GM21381 (cell line): ENCODE results near the gene SPATA1.

Source experiments
- ATAC-seq: cut with Tn5 transposase; IDR thresholded peaks from one replicate; pipeline ENCODE4 v1.9.1; 2021; ENCODE audit warnings: mild to moderate bottlenecking, moderate library complexity; ENCODE audit not compliant: unreplicated experiment

The SPATA1 gene, protein sequence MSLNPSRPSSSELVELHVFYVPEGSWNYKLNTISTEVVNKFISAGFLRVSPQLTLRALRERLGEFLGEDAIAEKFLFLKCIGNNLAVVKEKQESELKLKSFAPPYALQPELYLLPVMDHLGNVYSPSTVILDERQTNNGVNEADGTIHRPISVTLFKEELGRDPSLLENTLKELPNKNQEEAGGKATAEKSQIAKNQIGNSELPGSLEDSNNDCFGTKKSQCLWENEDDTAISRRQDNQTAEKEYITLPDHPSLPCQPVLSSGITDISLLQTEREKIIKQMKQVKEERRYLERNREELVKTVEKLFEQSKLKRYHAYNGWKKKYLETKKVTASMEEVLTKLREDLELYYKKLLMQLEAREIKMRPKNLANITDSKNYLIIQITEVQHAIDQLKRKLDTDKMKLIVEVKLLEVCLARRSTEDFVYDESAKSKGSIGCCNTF

DNA sequence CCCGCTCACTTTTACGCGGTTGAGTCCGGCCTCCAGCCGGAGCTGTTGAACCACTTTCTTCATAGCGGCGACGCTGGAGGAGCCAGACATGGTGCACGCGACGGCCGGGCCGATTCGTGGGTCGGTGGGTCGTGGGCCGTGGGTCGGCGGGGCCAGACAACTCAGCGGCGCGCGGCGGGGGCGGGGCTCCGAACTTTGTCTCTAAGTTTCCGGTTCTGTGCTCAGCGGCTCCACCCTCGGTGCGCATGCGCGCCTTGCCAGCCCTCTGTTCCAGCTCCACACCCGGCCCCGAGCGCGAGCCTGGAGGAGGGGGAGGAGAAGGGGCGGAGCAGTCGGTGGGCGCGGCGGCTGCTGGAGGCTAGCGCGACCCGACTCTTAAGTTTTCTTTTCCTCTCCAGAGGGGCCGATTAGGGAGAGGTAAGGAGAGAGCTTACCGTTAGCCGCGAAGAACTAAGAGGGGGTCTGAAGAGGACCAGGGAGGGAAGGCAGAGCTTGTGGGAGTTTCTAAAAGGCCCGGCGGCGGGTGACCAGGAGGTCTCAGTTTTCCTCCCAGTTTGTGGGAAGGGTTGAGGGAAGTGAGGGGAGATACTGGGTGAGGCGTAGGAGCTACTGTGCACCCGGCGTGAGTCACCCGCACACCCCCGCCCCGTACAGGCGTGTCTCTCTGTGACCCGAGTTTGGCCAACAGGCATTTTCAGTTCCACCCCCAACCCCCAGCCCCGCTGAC lies at the start of gene SPATA1, which contains the start of gene GNG5:
Gene SPATA1, plus strand, starts transcription at position 385 of the 727 bp plus-strand sequence. CDS start 9,974 bp downstream, outside the sequence.
Gene GNG5, minus strand, starts transcription at position 580 of the 727 bp plus-strand sequence. Its CDS starts 490 bp downstream, at position 90.
- peak; percentile 80 for ATAC-seq

DNA sequence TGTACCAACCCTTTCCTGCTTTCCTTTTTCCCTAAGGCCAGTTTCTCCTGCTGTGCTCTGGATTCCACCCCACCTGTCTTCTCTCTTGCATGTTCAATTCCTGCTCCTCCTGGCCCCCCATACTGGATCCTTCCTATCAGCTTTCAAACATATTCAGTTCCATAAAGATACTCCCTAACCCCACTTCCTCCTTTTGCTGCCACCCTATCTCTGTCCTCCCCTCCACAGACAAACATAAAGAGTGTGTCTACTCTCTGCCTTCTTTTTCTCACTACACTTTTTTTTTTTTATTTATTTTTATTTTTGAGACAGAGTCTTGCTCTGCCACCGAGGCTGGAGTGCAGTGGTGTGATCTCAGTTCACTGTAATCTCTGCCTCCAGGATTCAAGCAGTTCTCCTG lies 44.1 kb upstream of the SPATA1 start:
- ATAC-seq = no peak

DNA sequence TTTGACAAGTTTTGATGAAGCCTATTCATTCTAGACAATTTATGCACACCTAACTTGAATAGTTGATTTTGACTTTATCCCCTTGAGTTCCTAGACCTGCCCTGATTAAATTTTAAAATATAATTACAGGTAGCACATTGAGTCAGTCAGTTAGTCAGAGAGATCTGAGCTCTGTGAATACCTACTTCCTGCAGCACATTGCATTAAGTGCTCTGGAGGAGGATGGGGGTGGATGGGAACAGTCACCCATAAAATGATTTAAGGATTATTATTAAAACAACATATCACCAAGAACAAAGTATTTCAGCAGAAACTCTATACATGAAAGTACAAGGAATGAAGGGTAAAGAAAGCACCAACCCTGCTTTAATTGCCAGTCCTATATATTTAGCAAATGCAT lies 38.9 kb upstream of the SPATA1 start:
- ATAC-seq = no peak

DNA sequence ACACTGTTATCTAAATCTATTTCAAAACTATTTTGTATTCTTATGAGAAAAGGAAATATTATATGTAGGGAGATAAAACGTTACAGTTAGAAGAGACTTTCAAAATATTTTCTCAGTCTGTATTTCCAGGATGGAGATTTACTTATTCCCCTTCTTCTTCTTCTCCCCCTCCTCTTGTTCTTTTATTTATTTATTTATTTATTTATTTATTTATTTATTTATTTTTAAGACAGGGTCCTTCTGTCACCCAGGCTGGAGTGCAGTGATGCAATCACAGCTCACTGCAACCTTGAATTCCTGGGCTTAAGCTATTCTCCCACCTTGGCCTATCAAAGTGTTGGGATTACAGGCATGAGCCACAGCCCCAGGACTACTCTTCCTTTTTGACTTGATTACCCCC lies 30.0 kb upstream of the SPATA1 start:
- ATAC-seq = no peak

DNA sequence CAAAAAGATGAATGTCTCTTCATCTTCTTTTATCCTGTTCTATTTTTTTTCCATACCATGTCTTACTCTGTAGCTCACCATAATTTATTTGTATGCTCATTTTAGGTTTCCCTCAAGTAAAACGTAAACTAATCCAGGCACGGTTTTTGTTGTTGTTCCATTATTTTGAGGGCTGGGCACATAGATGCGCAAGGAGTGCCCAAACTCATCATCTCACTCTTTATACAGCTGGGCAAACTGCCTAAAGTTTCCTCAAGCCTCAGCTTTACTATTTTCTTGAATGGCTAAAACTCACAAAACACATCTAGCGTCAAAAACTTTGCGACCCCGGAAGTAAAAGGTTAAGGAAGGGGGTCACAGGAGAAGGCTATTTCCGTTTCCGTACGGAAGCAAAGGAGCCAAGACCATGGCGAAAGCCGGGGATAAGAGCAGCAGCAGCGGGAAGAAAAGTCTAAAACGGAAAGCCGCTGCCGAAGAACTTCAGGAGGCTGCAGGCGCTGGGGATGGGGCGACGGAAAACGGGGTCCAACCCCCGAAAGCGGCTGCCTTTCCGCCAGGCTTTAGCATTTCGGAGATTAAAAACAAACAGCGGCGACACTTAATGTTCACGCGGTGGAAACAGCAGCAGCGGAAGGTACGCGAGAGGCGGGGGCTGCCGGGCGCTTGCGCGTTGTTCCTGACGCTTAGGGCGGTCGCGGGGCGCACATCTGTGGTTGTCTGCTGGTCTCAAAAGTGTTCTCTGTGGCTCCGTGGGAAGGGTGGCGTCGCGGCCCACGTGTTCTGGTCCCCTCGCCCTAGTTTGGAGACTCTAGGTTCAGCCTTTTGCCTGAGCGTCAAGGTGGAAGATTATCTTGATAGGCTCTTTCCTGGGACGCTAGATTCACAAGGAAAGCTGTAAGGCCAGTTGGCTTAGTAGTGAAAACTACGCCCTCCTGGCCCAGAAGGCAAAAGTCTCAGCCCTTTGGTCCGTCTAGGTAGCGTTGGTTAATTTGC lies 27.0 kb upstream of the SPATA1 start, which contains the start of gene RPF1:
Gene RPF1, plus strand, starts transcription at position 391 of the 993 bp plus-strand sequence. Its CDS starts 16 bp downstream, at position 407.
- ATAC-seq = peak; percentile 97

DNA sequence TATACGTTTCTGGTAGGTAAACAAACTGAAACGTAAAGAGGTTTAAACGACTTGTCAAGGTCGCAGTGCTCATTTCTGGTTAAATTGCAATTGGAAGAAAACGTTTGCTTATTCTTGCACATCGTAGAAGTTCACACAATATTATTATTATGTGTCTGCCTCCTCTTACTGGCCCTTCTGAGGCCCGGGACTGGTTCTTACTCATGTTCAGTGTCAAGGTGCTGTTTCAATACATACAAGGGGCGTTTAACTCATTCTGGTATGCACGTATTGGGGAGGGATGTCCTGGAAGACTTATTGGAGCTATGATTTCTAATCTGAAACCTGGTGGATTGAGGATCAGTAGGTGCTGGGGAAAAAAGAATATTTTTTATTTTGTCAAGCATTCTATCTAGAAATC lies 26.2 kb upstream of the SPATA1 start:
- no peak for ATAC-seq

DNA sequence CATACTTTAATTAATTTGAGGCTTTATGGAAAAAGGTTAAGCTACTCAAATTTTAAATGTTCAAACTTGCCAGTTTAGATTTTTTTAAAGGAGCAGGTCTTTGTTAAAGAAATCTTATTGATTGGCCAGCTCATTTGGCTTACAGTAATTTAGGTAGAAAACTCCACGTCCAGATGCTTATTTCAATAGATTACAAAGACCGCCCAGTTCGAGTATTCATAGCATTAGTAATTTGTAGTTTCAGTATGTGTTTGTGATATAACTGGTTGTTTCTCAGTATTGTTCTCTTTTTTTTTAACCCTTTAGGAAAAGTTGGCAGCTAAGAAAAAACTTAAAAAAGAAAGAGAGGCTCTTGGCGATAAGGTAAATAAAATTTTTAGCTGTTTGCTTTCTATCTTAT lies 25.5 kb upstream of the SPATA1 start:
- ATAC-seq = no peak

DNA sequence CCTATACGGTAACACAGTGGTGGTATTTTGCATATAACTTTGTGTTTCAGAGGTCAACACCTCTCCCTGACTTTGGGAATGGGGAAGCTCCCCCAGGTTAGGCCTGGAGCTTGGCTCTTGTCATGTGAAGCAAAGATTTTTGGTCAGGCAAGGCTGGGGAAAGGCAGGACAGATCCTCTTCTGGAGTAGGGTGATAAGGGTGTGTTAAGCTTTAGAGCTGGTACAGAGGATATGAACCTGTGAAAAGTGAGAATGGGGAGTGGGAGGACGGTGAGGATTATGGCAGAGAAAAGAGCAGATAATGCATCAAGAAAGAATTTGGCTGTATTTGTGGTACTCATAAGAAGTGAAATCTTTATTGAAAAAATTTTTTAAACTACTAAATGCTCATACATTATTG lies 24.9 kb upstream of the SPATA1 start:
- ATAC-seq = no peak

DNA sequence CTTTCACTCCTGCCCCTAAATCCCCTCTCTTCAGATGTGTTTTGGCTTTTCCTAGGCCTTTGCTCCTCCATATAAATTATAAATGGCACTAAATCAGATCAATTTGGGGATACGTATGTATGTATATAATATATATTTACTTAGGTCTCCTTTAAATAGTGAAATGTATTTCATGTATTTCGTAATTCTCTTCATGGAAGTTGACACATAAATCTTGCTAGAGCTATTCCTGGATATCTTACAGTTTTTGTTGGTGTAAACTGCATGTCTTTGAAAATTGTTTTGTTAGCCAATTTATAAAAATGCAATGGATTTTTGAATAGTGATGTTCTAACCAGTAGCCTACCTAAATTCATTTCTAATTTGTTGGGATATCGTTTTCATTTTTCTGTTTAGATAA lies 18.1 kb upstream of the SPATA1 start:
- no peak for ATAC-seq

DNA sequence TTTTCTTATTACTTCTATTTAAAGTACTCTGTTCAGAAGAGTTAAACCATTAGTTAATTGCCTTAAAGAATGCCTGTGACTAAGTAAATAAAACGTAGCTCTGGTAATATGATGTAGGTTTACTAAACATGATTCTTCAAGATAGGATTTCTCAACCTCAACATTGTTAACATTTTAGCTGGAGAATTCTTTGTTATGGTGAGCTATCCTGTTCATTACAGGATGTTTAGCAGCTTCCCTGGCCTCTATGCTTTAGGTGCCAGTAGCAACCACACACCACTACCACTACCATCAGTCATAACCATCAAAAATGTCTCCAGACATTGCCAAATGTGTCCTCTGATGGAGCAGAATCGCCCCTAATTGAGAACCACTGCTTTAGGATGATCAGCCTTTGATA lies 16.4 kb upstream of the SPATA1 start:
- no peak for ATAC-seq

DNA sequence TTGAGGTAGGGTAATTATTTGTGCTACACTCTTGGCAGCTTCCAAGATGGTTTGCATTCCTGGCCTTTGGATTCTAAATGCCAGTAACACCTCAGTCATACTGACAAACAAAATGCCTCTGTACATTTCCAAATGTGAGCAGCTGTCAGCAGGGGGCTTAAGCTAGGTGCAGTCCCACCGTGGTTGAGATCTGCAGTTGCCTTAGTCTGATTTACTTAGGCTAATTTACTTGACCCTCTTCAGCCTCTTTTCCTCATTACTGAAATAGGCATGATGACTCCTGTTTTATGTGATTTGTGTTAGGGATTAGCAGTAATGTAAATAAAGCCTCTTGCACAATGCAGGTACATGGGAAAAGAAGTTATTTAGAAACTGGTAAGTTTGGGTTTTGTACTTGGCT lies 13.5 kb upstream of the SPATA1 start:
- ATAC-seq = no peak

DNA sequence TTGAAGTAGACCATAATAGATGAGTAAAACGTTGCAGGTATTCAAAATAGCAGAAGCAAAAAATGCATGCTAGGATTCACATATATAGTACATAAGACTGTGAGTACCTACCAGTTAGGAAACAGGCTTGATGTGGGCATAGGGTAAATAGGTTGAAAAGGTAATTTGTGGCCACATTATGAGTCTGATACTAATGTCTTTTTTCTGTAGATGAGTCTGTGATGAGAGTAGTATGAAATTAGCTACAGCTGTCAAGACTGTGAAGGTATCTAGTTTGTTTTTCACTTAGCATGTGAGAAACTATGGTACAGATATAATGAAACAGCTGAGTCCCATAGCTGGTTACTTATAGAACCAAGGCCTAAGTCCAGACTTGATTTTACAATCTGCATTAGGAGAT lies 12.4 kb upstream of the SPATA1 start:
- ATAC-seq = no peak

DNA sequence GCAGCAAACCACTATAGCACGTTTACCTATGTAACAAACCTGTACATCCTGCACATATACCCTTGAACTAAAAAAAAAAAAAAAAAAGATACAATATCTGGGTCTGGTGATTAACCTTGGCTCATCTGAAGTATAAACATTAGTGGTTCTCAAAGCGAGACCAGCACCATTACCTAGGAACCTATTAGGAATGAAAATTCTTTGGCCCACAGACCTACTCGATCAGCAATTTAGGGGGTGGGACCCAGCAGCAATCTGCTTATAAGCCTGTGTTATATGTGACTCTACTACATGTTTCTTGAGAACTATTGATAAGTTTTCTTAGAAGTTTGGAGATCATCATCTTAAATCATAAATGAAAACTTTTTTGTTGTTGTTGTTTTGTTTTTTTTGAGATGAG lies 9.7 kb upstream of the SPATA1 start:
- ATAC-seq = no peak

DNA sequence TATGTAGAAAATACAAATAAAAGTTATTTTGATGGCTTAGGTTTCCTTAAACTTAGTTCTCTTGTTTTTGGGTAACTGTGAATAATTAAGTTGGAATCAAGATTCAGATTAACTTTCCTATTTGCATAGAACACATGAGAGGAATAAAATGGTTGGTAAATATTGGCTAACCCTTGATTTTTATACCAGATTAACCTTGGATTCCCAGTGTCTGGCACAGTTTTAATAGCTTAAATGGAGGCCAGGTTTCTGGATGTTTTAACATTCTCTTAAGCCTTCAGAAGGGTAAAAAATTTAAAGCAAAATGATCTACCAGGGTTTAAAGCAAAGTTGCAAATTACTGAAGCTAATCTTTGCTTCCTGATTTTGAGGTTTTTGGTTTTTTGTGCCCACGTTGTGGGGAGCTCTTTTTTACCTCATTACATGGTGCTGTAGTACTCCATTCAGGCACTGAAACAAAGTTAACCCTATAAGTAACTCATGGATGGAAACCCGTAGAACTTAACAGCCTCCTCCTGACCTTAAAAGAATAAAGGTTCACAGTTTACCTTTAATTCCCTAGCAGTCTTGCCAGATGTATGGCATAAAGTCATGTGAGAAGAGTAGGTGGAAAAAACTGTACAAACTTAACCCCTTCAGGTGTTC lies 8.4 kb upstream of the SPATA1 start:
- ATAC-seq = no peak

DNA sequence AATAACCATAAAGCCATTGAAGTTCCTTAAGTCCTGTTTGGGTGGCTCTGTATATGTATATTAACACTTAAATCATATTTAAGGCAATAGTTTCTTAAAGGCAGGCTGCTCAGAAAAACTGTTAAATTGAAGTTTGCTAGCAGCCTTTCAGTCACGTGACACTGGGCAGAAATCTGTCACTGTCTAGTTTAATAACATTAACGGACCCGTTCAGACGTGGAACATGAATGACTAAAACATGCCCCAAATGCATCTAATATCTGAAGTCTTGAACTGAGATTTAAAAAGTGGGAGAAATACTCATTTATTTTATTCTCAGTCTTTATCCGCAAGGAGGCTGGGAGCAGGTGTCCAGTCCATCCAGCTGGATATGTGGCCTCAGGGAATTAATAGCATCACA lies 3.3 kb upstream of the SPATA1 start:
- ATAC-seq = no peak

DNA sequence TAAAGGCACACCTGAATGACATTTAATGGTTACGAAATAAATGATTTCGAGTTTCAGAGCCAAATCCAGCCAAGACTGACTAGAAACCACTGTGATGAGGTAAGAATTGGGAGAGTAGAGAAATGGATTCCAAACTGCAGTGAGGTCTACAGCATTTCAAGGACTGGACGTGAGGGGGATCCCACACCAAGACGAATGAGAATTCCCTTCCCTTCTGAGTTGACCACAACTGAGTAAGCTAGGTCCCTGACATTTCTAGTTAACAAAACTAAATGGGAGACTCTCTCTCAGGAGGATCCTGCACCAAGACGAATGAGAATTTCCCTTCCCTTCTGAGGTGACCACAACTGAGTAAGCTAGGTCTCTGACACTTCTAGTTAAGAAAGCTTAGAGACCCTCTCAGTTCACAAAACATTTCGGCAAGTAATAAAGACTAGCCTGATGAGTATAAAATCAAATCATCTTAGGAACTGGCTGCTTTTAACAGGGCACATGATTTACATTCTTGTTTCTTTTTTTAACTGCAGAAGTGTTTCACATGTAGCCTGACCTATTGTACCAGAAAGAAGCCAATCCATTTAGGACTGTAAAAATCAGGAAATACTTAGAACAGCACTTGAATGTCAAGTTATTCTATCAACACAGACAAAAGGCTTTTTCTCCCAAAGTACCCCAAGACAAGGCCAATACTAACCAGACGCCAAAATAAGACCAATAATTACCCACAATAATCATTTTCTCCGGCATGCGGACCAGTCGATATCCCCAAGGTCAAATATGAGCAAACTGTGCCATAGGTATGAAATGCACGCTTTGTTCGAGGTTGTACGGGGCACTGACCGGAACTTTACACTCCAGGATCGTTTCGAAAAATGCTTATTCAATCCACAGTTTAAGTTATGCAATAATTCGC lies 1.4 kb upstream of the SPATA1 start:
- no peak for ATAC-seq

DNA sequence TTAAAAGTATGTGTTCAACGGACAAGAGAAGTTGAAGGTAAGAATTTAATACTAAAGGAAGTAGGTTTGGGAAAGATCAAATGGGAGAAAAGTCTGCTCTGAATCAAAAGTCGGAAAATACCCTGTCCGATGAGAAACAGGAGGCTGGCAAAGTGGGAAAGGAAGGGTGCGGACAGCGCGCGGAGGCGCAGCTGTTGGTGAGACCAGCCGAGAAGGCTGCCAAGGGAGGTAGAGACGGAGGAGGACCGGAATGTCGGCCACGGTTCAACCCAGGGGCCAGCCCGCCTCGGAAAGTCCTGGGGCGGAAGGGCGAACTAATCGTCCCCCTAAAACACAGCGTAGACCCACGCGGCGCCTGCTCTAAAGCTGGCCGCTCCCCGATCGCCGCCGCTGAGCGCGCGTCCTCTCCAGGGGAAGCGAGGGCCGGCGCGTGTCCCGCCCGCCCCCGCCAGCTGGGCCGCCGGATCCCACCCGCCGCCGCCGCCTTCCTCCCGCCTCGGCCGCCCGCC lies 639 bp upstream of the SPATA1 start:
- ATAC-seq = peak; percentile 31

DNA sequence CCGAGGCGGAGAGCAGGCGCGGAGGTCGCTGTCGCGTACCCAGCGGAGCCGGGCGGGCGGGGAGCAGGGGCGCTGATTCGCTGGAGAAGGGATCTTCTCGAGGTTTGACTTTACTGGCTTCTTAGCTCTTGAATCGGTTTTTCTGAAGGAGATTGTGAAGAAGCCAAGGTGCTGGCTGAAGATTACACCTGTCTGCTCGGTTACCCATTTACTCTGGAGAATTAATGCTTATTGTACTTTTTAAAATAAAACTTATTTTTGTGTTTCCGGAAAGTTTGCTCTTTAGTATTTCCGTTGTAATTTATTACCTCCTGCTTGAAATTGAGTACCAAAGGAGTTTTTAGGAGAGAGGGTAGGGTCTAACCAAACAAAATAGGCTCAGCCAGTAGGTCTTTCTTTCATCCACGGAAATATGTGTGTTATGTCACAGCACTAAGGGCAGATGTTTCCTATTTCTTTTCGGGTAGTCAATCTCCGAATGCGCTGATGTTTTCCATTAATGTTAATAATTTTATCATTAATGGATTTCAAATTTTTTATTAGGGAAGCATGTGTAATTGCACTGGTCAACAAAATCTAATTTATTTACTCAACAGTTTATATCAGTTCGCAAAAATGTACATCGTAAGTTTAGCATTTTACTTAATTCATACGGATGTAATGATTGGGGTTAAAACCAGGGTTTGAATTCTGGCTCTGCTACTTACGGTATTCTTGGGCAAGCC lies 705 bp downstream of the SPATA1 start:
- no peak for ATAC-seq
